ENCODE measurements around the gene CMTM6.
"Not testable (repeated sequence)": the region's sequence is repeated elsewhere in the genome, so short reads cannot be mapped to it uniquely, and the experiment has no call there.

The CMTM6 gene

GRCh38 chr3:32502118-32502945 lies at the start of gene CMTM6:
Gene CMTM6 (minus strand): TSS chr3:32502852. CDS start chr3:32502745, 107 bp downstream.
- DNase-seq, result peak; percentile 81 to 84

- no peak for DNase-seq
Observed at GRCh38 chr3:32552013-32552412, 49.4 kb upstream of the CMTM6 start.

DNA sequence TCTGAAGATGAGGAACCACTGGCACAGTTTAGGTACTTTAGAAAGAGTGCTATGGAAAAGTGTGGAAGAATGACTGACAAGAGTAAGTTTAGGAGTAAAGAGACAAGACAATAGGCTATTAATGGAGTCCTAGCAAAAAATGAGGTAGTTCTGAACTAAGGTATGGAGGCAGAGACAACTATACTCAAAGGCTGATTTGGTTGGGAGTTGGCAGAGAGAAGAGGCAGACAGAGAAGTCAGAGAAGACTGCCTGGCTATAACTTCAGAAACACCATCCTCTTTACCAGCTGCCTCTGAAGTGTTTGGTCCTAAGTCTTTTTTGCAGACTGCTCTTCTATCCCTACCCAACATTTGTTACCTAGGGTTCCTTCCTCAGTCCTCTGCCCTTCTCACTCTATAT lies 48.8 kb upstream of the CMTM6 start:
- DNase-seq, result no peak

GRCh38 chr3:32551087-32551486 lies 48.4 kb upstream of the CMTM6 start:
- DNase-seq, result no peak

- DNase-seq, result no peak
Observed at GRCh38 chr3:32545305-32545704, 42.7 kb upstream of the CMTM6 start.

- no peak for DNase-seq
Observed at GRCh38 chr3:32544894-32545293, 42.2 kb upstream of the CMTM6 start.

DNA sequence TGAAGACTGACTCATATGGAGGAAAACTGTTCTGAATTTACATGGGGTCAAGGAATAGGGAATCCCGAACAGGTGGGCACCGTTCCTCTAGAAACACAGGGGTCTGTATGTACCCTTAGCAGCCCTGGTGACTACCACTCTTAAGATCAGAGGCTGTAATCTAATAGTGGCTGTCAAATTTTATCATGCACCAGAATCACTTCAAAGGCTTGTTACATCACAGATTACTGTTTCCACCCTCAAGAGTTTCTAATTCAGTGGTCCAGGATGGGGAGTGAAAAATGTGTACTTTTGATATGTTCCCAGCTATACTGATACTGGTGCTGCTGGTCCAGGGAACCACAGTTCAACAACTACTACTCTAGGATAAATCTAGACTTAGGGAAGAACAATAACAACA lies 40.2 kb upstream of the CMTM6 start:
- no peak for DNase-seq

DNA sequence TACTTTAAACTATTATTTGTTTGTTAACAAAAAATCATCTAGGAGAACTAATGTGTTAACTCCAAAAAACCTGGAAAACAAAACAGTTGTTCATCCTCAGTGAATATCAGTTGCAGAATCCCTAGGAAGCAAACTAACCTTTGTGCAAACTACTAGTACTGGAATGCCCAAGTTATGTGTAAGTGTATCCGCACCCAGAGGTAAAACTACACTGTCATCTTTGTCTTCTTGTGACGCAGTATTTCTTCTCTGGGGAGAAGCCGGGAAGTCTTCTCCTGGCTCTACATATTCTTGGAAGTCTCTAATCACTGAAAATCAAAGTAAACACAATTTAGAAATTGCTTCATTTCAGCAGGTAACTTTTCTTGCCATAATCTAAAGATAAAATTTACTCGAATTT lies 38.2 kb upstream of the CMTM6 start:
- no peak for DNase-seq

DNA sequence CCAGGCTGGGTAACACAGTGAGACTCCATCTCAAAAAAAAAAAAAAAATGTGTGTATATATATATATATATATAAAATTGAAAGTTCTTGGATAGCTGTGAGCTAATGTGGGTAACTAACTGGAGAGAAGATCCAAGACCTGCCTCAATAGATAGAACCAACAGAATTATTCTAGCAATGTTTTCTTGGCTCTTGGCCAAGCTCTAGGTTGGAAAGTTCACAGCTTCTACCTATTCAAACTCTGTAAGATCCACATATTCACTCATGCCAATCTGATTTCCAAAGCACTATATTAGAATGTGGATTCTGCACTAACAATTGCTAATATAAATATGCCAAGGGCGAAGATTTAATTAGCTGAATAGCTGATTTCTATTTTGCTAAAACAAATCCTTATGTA lies 29.8 kb upstream of the CMTM6 start:
- no peak for DNase-seq

DNA sequence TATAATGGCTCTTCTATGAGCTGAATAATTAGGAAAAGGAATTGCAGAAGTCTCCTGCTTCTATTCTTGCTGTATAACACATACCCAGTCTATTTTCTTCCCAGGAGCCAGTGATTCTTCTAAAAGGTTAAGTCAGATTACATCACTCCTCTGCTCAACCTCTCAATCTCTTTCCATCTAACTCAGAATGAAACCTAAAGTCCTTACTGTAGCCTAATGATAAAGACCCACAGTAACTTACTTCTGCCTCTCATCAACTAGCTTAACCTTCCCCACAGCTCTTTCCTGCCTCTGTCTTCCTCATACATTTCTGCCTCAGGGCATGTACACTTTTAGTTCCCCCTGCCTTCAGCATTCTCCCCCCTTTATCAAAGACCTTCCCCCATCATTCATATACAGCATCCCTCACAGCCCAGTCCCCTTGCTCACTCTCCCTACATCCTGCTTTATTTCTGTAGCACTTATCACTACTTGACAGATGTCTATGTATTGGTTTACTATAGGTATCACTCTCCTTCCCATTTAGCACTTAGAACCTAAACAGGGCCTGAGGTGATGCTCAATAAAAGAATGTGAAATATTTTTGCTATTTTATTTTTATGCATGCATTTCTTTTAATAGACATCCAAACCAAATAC lies 28.5 kb upstream of the CMTM6 start:
- no peak for DNase-seq

DNA sequence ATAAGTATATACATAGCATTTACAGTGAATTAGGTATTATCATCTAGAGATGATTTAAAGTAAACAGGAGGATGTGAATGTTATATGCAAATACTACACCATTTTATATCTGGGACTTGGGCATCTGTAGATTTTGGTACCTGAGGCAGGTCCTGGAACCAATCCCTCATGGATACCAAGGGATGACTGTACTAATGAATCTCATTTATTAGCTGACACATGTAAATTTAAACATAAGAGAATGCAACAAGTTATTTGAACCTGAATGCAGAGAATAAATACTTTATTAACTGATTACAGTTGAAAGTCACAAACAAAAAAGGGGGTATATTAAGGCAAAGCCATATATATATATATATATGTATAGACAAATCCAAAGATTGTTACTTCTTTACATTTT lies 23.1 kb upstream of the CMTM6 start:
- no peak for DNase-seq

- DNase-seq, result no peak
Observed at GRCh38 chr3:32522682-32523081, 20.0 kb upstream of the CMTM6 start.

- DNase-seq, result not testable (repeated sequence)
Observed at GRCh38 chr3:32518921-32519320, 16.3 kb upstream of the CMTM6 start.

- DNase-seq, result not testable (repeated sequence)
Observed at GRCh38 chr3:32516751-32517150, 14.1 kb upstream of the CMTM6 start.

GRCh38 chr3:32511005-32511404 lies 8.4 kb upstream of the CMTM6 start:
- no peak for DNase-seq

DNA sequence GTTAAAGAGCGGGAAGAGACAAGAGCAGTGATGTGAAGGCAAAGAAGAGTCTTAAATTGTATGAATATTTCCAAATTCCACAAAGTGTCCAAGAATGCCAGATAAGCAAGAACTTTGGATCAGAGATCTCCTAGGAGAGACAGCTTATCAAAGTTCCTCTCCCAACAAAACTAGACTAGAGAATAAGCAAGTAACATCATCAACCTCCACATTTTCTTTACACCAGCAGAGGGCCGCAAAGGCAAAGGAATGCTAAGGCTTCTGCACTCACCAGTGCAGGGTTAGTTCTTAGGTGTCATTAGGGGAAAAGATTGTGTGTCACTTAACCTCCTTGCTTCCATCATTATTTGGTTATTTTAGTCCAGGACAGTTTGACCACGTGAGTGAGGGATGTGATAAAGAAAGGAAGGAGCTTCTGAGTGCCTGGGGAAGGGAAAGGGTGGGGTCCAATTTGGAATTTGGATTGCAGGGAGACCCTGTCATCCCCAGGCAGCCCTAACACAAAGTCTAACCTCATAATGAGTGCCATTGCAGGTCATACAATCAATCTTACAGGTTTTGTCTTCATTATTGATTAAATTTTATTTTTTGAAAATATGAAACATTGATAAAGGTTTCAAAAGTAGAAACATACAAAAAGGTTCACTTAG lies 7.5 kb upstream of the CMTM6 start:
- peak; percentile 66 to 68 for DNase-seq

DNA sequence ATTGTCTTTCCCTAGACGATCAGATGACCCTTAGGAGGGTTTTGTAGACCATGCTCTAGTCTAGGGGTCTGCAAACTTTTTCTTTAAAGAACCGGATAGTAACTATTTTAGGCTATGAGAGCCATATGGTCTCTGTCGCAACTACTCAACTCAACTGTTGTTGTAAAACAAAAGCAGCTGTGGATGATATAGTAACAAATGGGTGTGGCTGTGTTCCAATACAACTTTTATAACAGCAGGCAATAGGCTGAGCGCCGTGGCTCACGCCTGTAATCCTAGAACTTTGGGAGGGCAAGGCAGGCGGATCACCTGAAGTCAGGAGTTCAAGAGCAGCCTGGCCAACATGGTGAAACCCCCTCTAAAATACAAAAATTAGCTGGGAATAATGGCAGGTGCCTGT lies 6.1 kb upstream of the CMTM6 start:
- no peak for DNase-seq

GRCh38 chr3:32506466-32506865 lies 3.8 kb upstream of the CMTM6 start:
- DNase-seq, result no peak

- no peak for DNase-seq
Observed at GRCh38 chr3:32502946-32503286, 264 bp upstream of the CMTM6 start.

DNA sequence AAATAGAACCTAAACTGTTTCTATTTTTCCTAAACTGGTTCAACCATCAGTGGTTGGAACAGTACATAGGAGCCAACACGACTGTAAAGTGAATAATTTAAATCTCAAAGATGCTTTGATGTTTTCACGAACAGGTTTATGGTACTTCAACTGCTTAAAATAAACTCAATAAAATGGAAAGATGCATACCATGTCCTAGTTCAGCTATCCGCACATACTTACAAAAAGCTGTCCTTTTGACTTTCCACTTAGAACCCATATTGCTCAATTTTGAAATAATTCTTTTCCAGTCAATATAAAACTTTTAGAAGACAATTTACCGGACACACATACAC lies 902 bp downstream of the CMTM6 start:
- DNase-seq, result no peak

DNA sequence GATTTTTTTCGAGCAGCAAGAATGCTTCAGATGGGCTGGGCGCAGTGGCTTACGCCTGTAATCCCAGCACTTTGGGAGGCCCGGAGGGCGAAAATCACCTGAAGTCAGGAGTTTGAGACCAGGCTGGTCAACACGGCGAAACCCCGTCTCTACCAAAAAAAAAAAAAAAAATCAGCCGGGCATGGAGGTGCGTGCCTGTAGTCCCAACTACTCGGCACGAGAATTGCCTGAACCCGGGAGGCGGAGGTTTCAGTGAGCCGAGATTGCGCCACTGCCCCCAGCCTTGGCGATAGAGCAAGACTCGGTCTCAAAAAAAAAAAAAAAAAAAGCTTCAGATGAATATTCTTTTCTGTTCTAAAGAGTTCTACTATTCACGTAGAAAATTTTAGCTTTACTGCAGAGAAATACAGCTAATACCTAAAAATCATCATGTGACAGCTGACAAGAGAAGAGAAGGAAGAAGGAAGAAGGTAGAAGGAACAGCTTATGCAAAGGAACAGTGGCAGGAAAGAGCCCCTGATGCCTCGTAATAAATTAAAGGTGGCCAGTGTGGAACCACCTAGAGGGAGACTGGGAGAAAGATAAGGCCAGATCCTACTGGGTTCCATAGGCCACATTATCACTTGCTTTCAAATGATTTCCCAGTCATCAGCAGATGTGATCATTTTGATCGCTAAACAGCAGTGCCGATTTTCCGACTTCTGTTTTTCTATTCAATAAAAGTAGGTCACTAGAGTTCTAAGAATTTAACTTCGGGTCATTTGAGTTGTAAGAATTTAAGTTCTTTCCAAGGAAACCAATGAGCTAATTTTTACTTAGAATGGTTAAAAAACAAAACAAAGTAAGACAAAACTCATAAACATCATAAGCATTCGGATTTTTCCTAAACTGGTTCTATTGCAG lies 1.5 kb downstream of the CMTM6 start:
- DNase-seq, result no peak

GRCh38 chr3:32500231-32500630 lies 2.4 kb downstream of the CMTM6 start:
- DNase-seq, result no peak

- DNase-seq, result no peak
Observed at GRCh38 chr3:32499585-32499984, 3.1 kb downstream of the CMTM6 start.

Measured in activated T-cell treated with anti-CD3 and anti-CD28 coated beads, Interleukin-2, amount 50 U/mL, for 48 hours (primary cell).